HepG2 (cell line): Measurements from ENCODE around the gene USP9X. TPM values are rescaled to one million over a fixed set of nuclear protein-coding genes. Genes with fewer than 3 reads are reported as not detected.

Experiments used
- polyA plus RNA-seq, 8 experiments: library from polyadenylated mRNA; depleted of rRNA in 3 of 8; stranded (reverse) in 7 of 8; unstranded in 1 of 8; fragments of >200 nt; fragmentation: Illumina TruSeq in 4 of 8; extraction: Trizol in 4 of 8; gene quantifications; 2 replicates each; pipeline versions ENCODE4 v1.2.1 to v1.2.3, GENCODE V29; 2011 to 2016; ENCODE audit warnings: low read depth in 4 of 8, missing spikeins in 1 of 8, mixed read lengths in 1 of 8; ENCODE audit not compliant: insufficient read depth in 1 of 8
- total RNA-seq, 5 experiments: library from RNA; depleted of rRNA; stranded (reverse); fragments of >200 nt; fragmentation: Illumina TruSeq; extraction: Trizol; gene quantifications; 2 replicates each; pipeline ENCODE4 v1.2.3, GENCODE V29; 2016; ENCODE audit warnings: low read depth in 1 of 5

USP9X gene
- total and polyA plus RNA-seq, 2 of the 13 experiments (the other 11 are each of a cell fraction or from before 2014, with no cell fraction given) = 22.2 to 40.5 TPM

Other genes starting within 250 kb of the USP9X start
- gene DDX3X, start 248.7 kb downstream of the USP9X start, total RNA-seq (2016; rRNA removed; fragmentation: Illumina TruSeq; extraction: Trizol) = 239 and 370 TPM in 2 replicates
- 53.0 and 53.5 TPM in 2 replicates for gene DDX3X, start 248.7 kb downstream of the USP9X start, polyA plus RNA-seq (2011; rRNA removed)